GM21515 (cell line): ENCODE data around the gene SVIL.
"Not testable (repeated sequence)": the region's sequence is repeated elsewhere in the genome, so short reads cannot be mapped to it uniquely, and the experiment has no call there.

Experiments used
- ATAC-seq: cut with Tn5 transposase; IDR thresholded peaks from one replicate; pipeline ENCODE4 v1.9.1; 2021; ENCODE audit not compliant: unreplicated experiment

Gene SVIL

DNA sequence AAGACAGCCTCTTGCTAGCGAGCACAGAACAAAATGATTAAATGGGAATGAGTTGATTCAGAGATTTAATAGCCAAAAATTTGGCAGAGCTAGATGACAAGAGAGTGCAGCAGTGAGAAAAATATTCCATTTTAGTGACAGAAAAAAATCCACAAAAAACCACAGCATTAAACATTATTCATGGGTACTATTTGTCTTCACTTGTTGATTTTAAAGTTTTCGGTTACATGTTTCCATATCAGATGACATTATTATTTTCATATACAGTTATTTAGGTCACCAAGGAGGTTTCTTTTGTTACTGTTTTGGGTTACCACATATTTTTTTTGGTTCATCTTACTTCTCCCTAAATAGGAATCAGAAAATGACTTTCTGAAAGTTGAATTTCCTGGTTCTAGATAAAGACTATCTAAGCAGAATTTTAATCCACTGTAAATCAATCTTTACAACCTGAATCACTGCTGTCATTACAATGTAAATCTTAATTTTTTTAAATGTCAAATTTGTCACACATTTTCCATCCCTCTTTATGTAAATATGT, 87.9 kb downstream of the SVIL start:
- no peak for ATAC-seq

GRCh38 chr10:29545122-29545521, 89.6 kb downstream of the SVIL start:
- no peak for ATAC-seq

- ATAC-seq = no peak
Observed at GRCh38 chr10:29543715-29544114, 91.1 kb downstream of the SVIL start.

DNA sequence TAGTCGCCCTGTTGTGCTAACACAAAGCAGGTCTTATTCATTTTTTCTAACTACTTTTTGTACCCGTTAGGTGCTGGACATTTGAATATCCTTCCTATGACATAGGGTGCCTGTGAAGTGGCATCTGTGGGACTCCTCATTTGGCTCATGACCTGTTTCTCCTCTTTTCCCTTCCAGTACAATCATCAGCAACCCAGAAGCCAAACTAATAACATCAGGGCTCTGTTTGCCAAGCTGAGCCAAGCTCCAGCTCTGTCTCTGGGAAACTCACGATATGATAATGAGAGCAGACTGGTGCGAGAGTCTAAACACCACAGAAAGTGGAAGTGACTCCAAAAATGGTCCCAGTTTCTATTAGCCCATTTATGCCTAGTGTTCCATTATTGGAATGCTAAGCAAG, 92.0 kb downstream of the SVIL start:
- no peak for ATAC-seq

- no peak for ATAC-seq
Observed at GRCh38 chr10:29541422-29542210, 93.2 kb downstream of the SVIL start.

DNA sequence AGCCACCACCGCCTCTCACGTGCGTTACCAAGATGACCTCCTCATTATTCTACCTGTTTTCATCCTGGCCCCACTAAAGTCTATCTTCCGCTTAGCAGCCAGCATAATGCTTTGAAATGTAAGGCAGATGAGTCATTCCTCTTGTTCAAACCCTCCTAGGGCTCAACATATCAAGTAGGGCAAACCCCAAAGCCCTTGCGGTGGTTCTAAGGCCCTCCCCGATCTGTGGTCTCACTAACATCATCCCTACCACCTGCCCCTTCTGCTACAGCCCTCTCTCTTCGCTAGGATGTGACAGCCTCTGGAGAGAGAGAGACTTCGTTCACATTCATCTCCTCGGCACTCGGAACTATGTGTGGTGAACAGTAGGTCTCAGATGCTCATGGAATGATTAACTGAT, 94.8 kb downstream of the SVIL start:
- no peak for ATAC-seq

GRCh38 chr10:29539412-29539811, 95.4 kb downstream of the SVIL start:
- ATAC-seq = no peak

GRCh38 chr10:29537799-29538198, 97.0 kb downstream of the SVIL start:
- no peak for ATAC-seq

- ATAC-seq = not testable (repeated sequence)
Observed at GRCh38 chr10:29536691-29537090, 98.1 kb downstream of the SVIL start.

GRCh38 chr10:29535778-29536453, 98.9 kb downstream of the SVIL start:
- no peak for ATAC-seq

- ATAC-seq = no peak
Observed at GRCh38 chr10:29535012-29535777, 99.6 kb downstream of the SVIL start.

DNA sequence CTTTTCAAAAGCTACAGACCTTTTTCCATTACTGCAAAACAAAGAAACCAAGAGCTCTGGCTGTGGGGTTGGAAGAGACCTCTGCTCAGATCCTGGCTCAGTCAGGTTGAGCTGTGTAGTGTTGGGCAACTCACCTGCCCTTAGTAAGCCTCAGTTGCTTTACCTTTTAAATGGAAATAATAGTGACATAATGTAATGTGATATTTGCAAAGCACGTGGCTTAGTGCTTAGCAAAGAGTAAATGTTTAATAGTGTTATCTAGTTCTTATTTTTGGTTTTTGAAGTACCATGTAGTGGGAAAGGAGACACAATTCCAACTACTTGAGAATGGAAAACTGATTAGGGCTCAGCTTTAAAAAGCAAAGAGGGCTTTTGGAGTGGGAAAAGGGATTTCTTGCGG, 100.2 kb downstream of the SVIL start:
- no peak for ATAC-seq

- no peak for ATAC-seq
Observed at GRCh38 chr10:29533696-29534285, 101.0 kb downstream of the SVIL start.

DNA sequence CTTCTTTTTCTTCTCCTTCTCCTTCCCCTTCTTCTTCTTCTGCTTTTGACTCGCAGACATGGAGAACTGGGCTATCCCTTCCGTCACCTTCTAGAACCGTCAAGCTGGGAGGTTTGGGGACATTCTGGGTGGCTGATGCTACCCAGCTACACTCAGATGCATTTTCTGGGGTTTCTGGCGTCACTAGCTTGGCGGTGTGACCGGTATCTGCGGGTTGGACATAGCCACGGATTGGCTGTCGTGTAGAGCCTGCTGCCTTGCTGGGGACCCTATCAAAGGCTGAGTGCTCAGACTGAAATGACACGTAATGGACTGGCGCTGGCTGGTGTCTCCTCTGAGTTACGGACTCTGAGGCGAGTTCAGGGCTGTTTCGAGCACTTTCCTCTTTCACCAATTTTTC, 101.7 kb downstream of the SVIL start:
- no peak for ATAC-seq

DNA sequence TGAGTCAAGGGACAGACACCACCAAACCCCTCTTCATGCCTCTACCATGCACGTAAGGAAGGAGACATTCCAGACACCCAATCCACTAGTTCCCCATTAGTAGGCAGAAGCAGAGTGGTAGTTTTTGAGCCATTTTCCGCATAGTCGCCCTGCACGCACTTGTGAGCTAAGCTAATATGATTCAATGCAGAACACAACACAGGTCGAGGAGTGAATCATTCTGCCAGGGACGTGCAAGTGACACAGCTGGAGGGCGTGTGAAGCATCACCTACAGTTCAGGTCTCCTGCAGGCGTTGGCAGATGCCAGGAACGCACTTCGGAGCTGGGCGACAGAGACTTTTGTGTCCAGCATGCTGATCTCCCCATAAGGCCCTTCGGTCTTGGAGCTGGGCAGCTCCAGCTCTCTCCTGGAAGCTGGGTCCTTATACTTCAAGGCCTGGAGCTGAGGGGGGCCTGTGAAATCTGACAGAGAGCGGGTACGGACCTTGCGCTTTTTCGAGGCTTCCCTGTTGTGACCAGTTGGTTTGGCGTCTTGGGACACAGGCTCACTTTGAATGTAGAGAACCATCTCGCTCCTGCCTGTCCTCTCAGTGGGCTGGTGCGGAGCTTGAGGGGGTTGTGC, 102.4 kb downstream of the SVIL start:
- ATAC-seq = no peak

DNA sequence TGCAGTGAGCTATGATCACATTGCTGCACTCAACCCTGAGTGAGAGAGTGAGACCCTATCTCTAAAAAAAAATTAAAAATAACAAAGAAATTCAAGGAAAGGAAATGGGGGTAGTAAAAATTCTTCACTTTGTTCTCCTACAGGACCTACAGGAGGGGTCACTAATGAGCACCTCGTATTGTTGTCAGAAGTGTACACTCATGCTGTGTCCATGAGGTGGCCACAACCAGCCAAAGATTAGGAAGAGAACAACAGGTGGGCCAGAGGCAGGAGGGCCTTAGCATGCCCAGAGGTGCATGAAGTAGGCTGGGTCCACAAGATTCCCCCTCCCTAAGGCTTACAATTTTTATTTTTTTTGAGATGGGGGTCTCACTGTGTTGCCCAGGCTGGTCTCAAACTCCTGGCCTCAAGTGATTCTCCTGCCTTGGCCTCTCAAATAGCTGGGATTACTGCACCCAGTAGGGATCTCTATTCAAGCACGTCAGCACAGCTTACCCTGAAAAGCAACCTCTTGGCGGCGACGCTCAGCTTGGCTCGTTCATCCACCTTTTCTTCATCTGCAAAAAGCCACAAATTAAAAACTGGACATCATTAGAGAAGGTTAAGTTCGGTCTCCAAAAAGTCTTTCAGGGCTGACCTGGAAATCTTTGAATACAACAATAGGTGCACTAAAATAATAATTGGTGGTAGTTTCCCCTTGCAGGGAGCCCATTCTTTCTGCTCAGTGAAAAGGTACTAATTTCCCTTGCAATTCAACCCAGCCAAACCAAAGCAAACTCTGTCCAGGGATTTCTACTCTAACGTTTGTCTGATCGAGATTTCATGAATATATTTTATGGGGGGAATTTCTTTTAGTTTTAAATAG, 104.4 kb downstream of the SVIL start:
- ATAC-seq = no peak

DNA sequence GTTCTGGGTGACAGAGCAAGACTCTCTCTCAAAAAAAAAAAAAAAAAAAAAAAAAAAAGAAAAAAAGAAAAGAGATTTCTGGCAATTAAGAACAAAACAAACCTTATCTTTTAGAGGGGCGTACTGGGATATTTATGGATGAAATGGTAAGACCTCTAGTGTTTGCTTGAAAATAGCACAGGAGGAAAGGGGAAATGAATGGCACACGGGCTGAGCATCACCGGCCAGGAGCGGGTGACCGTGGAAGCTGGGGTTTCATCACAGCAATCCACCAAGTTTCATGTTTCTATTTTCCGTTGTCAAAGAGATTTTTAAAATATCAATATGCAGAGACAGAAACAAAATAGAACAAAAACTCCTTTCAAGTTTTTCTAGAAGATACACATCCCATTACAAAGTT, 105.6 kb downstream of the SVIL start:
- no peak for ATAC-seq

GRCh38 chr10:29525762-29526161, 109.0 kb downstream of the SVIL start:
- no peak for ATAC-seq

DNA sequence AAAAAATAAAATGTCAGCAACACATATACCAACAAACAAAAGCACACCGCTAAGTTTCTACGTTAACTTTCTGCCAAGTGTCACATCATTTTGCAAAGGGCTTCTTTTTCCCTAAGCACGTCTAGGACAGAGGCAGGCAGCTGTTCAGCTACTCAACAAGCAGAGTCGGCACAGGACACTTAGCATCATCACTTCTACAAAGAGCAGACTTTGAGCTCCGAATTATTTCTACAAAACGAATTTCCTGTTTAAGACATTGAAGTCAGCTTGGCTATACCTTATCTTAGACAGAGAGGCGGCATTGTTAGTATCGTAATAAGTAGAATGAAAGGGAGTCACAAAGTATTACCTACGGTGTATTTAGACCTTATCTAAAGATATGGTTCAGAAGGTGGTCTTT, 110.1 kb downstream of the SVIL start:
- no peak for ATAC-seq

GRCh38 chr10:29524294-29524693, 110.5 kb downstream of the SVIL start:
- ATAC-seq = no peak
